Putamen (tissue), 1 donor: ENCODE data around the gene ZFYVE27.

Experiments used
- DNase-seq: peaks from one replicate; pipeline ENCODE4 v3.0.0-alpha.2; 2016; ENCODE audit warnings: low spot score

The ZFYVE27 gene

GRCh38 chr10:97770255-97770654 lies 33.3 kb downstream of the ZFYVE27 start:
- DNase-seq, result no peak

- DNase-seq, result no peak
Measured at GRCh38 chr10:97771055-97771891, 34.3 kb downstream of the ZFYVE27 start.

GRCh38 chr10:97771913-97772823 lies 35.2 kb downstream of the ZFYVE27 start, which contains the start of gene SFRP5:
TSS of gene SFRP5 (minus strand) at chr10:97771999. CDS start at chr10:97771833, 166 bp downstream.
- no peak for DNase-seq

GRCh38 chr10:97773096-97773495 lies 36.2 kb downstream of the ZFYVE27 start:
- no peak for DNase-seq

- DNase-seq, result no peak
Measured at GRCh38 chr10:97774811-97775294, 37.9 kb downstream of the ZFYVE27 start.

- DNase-seq, result no peak
Measured at GRCh38 chr10:97777143-97777542, 40.2 kb downstream of the ZFYVE27 start.

GRCh38 chr10:97778452-97779302 lies 41.7 kb downstream of the ZFYVE27 start:
- DNase-seq, result no peak

GRCh38 chr10:97779492-97779891 lies 42.6 kb downstream of the ZFYVE27 start:
- no peak for DNase-seq

- no peak for DNase-seq
Measured at GRCh38 chr10:97779975-97780374, 43.0 kb downstream of the ZFYVE27 start.

- DNase-seq, result no peak
Measured at GRCh38 chr10:97780841-97781617, 44.1 kb downstream of the ZFYVE27 start.

- DNase-seq, result no peak
Measured at GRCh38 chr10:97781618-97782331, 44.8 kb downstream of the ZFYVE27 start.

- DNase-seq, result no peak
Measured at GRCh38 chr10:97782455-97783228, 45.7 kb downstream of the ZFYVE27 start.

- DNase-seq, result no peak
Measured at GRCh38 chr10:97784200-97784810, 47.4 kb downstream of the ZFYVE27 start.

- DNase-seq, result no peak
Measured at GRCh38 chr10:97785231-97785630, 48.3 kb downstream of the ZFYVE27 start.

- DNase-seq, result no peak
Measured at GRCh38 chr10:97785731-97786130, 48.8 kb downstream of the ZFYVE27 start.

- no peak for DNase-seq
Measured at GRCh38 chr10:97788552-97789442, 51.9 kb downstream of the ZFYVE27 start.

- no peak for DNase-seq
Measured at GRCh38 chr10:97789770-97790397, 53.0 kb downstream of the ZFYVE27 start.
